HG03060 (cell line): ENCODE measurements around the gene FBLN2.
"Not testable (repeated sequence)": the region's sequence is repeated elsewhere in the genome, so short reads cannot be mapped to it uniquely, and the experiment has no call there.

ENCODE experiments used
- ATAC-seq: cut with Tn5 transposase; IDR thresholded peaks from one replicate; pipeline ENCODE4 v1.9.1; 2021; ENCODE audit warnings: low read depth, moderate number of reproducible peaks; ENCODE audit not compliant: unreplicated experiment

FBLN2 gene

DNA sequence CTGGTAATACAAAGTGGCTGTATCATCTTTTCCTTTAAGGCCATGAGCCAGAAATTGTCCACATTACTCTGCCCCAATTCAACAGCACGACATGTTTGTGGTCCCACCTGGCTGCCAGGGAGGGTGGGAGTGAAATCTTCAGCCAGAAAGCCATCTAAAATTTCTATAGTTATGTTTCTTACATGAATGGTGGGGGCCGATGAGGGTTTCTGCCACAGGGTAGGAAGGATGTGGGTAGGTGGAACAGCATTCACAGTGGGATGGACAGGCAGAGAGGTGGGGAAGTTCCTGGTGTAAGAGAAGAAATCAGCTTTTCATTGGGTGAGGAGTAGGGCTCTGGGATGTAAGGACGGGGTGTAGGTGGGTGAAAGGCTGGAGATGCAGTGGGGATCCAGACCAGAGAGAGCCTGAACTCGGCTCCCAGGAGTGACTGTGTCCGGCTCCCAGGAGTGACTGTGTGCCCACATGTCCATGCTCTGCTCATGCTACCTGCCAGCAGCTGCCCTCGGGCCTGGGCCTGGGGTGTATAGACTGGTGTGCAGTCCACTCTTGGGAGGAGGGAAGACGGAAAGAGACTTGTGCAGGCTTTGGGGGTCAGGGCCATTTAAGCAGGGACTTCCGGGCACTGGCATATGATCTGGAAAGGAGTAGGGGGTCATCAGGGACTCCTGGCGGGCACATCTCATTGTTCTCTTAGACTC, 3.8 kb upstream of the FBLN2 start:
- ATAC-seq: no peak

DNA sequence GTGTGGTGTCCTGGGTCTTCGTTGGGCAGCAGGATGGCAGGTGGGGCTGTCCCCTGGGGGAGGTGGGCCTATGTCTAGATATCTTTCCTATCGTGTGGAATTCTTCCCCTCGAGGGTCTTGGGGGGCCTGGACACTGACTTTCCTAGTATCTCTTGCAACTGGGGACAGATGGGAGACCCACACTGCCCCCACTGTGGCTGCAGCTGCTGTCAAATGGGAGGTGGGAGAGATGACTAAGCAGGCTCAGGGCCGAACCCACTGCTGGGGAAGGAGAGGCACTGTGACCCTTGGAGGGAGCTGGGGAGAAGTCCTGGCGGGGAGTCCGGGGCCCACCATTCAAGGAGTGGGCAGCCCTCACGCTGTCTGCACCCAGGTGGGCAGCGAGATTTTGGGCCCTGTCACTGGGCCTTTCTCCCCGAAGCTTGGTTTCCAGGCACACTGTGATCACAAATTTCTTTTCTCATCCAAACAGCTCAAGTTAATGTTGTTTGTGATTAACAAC, 2.9 kb upstream of the FBLN2 start:
- no peak for ATAC-seq

DNA sequence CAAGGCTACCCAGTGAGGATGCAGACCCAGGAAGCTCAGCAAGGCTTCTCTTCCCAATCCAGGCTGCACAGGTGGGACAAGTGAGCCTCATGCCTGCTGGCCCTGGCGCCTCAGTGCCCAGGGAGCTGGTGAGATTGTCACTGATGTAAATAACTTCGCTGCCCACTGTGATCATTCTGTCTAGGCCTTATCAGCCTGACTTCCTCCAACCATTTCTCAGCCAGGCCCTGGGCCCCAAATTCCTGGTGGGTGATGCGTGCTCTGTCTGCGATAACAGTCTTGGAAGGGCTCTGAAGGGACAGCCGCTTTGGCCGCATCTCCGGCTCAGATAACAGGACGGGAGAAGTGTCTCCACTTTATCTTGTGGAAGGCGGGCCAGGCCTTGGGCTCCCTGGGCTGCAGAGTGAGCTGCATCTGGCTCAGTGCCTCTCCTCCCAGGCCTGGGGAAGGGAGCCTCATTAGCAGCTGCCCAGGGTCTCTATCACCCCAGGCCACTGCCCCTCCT, 2.2 kb upstream of the FBLN2 start:
- no peak for ATAC-seq

DNA sequence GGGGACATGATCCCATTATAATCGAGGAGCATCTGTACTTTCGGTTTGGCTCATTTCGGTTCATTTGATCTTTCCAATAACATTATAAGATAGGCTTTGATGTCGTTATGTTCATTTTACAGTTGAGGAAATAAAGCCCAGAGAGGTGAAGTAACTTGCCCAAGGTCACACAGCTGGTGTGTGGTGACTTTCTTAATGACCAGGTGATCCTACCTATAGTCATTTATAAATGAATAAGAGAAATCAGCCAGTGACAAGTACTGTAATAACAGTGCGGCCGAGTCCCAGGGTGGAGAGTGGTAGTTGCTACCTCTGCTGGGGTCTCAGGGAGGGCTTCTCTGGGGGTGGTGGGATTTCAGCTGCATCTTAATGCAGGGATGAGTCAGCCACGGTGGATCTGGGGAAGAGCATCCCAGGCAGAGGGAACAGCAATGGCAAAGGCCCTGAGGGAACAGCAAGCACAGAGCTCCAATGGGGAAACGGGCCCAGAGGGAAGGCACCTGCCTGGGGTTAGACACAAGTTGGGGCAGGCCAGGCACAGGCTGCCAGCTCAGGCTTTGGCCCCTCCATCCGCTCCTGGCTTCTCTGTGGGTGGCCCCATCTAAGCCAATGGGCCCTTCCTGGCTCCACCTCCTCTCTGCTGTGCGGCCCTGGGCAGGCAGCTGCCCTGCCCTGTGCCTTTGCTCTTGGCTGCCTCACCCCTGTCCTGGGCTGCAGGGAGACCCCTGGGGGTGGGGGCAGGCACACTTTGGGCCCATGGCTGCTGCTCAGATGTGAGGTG, 1.1 kb upstream of the FBLN2 start:
- ATAC-seq: no peak

DNA sequence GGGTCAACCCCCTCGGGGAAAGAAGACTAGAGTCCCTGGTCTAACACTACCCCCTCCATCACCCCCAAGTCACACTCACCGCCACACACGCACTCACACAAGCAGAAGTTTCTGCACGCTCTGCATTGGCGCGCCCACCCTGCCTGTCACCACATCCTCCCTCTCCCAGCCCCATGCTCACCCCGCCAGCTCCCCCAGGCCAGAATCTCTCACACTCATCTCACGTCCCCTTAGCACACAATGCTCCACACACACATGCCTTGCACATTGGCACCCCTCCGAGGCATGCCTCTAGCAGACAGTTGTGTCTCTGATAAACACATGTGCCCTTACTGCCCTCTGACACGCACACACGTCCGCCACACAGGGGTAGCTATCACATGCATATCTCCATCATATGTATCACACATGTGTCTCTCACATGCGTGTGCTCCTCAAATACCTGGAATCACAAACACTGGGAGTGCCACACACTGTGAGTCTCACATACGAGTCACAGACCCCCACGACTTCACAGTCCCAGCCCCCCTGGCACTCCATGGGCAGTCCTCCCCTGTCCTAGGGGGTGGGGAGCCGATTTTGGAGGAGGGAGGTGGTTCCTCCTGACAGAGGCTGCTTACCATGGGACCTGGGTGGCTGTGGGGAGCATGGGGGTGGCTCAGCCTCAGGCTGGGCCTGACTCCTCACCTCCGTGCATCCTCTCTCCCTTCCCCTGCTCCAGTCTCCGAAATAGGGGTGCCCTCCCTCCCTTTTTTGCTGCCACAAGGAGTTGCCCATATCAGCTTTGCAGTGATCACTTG, 898 bp downstream of the FBLN2 start:
- ATAC-seq: no peak

DNA sequence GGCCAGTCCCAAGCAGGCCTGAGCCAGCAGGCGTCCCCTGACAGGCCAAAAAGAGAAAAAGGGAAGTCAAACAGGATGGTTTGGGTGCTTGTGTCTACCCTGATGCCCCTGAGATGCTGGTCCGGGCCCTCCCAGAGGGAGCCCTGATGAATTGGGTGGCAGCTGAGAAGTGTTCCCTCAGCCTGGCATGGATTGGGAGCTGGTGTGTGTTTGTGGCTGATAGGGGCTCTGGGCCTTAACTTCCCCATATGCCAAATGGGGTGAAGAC, 1.4 kb downstream of the FBLN2 start:
- ATAC-seq: no peak

DNA sequence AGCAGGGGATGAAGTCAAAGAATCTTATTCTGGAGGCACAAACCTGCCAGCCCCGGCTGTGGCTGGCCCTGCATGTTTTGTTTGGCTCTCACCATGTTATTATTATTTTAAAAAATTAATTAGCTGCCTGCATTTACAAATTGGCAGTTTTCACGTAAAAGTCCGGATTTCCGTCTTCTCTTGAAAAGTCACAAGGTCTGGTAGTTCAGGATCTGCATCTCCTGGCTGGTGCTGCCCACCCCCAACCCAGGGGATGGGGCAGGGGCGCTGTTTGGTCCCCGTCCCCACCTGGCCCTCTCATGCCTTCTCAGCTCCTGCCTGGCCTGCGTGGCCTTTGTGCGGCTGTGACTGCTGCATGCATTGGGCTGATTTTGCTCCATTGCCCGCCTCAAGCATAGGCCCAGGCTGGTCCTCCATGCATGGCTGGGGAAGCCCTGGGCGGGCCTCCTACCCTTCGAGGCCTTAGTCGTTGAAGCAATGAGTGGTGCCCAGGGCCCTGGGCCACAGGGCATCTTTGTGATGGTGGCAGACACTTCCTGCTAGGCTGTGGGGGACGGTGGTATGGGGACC, 2.0 kb downstream of the FBLN2 start:
- no peak for ATAC-seq

DNA sequence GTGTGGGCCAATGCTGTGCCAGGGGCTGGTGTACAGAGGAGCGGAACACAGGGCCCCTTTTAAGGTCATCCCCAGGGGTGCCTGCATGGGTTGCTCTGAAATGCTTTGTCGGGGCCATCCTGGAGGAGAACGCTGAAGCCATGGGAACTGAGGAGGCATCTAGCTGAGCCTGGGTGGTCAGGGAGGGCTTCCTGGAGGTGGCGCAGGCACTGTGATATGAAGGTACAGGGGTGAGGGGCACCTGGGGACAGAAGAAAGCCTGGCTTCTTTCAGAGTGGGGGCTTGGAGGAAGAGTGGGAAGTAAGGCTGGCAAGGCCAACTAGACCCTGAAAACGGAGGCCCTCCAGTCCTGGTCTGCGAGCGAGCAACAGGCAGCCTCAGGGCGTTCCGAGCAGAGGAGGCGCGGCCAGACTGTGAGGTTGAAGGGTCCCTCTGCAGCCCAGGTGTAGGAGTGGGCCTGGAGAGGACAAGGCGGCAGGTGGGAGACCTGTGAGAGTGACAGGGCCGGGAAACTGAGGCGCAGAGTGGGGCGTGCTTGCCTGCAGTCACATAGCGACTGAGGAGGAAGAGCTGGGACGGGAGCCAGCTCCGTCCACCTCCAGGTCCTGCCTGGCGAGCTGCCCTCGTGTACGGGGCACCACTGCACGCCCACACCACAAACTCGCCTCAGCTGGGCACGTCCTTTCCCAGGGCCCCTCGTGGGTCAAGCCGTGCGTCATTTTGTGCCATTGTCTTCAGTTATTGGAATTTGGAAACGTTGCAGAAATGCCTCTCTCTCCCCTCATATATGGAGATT, 4.1 kb downstream of the FBLN2 start:
- ATAC-seq: no peak

DNA sequence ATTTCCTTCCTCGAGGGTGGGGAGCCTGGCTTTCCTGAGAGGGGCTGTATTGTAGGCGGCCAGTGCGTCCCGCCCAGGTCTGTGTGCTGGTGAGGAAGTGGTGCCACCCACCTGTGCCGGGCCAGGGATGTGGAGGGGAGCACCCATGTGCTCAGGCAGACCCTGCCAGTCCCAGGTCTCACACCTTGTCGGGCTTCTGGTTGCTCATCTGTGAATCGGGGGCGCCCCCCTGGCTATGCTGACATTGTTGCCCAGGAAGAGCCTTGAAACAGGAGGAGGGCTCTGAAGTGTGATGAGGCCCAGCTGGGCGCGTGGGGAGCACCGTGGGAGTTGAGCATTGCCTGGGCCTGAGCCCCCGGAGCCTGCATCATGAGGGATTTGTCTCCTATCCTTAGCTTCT, 4.8 kb downstream of the FBLN2 start:
- no peak for ATAC-seq

DNA sequence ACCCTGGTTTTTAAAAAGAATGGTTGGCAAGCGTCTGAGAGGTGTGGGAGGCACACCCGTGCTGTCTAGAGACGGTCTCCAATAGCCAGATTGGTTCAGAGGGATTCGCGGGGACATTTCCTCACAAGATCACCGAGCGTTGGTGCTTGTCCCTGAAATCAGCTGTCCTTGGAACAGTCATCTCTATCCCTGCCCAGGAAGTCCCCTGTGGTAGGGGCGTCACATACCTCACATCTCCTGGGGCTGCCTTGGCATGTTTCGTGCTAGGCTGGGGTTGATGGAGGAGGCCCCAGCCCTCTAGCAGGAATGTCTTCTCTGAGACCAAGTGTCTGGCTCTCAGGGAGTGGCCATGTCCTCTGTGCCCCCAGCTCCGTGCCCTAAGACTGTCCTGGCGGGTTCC, 6.8 kb downstream of the FBLN2 start:
- no peak for ATAC-seq

DNA sequence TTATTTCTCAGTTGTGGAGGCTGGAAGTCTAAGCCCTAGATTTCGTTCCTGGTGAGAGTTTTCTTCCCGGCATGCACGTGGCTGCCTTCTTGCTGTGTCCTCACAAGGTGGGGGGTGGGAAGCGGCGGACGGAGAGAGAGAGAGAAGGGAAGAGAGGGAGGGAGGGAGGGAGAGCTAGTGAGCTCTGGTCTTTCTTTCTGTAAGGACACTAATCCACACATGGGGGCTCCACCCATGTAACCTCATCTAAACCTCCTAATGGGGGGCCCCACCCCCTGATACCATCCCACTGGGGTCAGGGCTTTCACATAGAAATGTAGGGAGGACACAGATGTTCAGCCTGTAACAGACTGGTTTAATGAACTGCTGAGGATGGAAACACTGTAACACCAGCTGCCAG, 7.3 kb downstream of the FBLN2 start:
- ATAC-seq: no peak

DNA sequence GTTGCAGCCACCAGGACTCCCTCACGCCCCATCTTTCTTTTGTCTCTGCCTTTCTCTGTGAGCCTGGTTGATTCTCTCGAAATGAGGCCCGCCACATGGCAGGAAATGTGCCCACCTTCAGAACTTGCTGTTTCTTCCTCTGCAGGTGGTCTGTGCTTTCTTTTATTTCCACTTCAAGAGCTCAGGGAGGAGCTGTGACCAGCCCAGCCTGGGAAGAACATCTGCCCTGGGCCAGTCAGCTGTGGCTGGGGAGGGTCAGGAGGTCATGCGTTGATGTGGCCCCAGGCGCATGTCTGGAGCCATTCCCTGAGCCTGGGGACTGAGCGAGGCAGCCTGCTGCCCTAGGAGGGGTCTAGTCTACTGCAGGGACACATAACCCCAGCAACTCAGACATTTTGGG, 8.0 kb downstream of the FBLN2 start:
- no peak for ATAC-seq

DNA sequence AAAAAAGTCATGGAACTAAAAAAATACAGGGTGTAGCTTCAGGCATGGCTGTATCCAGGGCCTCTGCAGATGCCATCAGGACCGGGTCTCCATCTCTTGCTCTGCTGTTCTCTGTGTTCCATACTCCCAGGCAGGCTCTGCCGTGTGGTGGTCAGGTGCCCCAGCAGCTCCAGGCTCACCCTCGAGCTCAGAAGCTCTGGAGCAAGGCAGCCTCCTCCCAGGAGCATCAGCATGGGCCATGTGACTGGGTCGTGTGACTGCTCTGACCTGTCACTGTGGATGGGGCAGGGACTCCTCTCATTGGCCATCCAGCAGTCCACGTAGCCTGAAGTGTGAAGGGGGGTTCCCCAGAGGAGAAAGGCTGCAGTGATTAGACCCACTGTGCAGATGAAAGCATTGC, 8.5 kb downstream of the FBLN2 start:
- ATAC-seq: no peak

DNA sequence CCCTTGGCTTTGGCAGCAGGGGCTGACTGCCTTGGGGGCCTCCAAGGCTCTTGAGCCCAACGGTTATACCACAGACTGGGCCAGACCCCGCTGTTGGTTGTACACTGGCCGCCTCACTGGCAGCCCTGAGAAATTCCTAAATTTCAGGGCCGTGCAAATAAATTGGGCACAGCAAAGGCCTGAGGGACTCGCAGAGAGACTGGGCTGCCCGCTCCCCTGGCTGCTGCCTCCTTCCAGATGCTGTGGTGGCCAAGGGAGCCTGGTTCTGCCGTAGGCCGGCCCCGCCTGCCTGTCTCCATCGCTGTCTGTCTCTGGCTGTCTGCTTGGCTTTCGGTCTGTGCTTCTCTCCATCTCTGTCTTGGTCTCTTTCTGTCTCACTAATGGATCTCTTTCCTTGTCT, 9.0 kb downstream of the FBLN2 start:
- no peak for ATAC-seq

DNA sequence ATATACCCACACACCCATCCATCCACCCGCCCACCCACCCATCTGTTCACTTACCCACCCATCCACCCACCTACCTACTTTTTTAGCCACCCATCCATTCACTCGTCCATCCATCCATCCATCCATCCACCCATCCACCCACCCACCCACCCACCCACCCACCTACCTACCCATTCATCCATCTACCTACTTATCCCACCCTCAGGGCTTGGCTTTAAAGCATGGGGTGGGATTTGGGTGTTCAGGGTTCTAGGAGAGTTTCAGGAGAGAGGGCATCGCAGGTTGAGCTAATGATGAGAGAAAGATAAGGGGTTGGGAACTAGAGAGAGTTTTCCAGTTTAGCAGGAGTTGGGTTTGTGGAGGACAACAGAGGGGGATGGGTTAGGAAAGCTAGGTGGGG, 9.7 kb downstream of the FBLN2 start:
- no peak for ATAC-seq

DNA sequence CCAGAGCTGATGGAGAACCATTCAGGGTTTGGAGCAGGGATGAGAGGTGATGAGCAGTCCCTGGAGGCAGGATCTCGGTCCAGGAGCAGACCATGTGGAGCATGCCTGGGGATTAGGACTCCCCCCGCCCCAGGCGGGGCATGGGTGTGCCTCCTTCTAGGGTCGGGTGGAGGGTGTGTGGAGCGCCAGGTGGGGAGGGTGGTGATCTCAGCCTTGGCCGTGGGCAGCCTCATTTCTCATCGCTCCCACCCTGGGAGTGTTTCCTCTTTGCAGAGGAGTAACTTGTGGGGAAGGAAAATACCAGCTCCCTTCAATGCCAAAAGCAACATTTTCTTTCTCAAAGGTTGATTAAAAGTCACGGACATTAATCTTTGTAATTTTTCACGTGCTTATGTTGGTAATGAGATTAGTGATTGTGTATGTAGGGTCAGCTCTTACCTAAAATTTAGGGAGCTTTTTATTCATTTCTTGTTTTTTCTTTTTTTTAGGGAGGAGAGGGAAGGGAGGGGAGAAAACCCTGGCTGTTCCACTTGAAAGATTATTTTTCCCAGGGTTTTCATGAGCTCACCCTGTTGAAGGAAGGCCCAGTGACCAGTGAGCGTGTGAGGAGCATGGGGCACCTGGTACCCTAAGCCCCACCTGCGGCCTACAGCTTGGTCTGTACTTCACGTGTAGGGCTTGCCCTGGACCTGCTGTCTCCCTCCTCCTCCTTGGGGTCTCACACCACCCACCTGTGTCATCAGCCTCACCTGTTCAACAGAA, 11.0 kb downstream of the FBLN2 start:
- ATAC-seq: no peak

DNA sequence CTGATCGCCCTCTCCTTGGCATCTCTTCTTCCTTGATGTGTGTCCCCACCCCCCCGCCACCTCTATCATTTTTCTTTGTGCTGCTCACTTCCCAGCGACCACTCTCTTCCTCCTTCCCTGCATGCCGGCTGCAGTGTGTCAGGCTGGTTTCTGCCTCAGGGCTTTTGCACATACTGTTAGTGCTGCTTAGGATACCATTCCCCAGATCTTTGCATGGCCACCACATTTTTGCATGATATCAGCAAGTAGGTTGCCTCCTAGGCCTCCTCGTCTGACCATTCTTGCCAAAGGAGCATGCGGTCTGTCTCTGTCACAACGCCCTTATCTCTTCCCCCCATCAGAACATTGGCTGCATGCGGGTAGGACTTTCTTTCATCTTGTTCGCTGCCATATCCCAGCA, 12.5 kb downstream of the FBLN2 start:
- ATAC-seq: no peak

DNA sequence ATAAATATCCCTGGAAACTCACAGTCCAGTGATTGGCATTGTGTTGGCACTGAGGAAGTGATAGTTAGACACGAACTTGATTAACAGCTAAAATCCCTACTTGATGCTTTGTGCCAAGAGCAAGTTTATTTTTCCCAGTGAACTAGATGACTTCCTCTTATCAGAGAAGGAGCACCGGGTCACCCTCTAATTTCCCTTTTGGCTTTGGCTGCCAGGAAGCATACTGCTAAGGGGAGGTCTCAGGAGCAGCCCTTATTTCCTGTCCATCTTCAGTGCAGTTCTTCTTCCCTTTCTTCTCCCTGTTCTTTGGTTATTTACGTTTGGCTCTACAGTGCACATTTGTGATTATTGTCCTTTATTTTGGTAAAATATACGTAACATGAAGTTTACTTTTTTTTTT, 13.0 kb downstream of the FBLN2 start:
- no peak for ATAC-seq

DNA sequence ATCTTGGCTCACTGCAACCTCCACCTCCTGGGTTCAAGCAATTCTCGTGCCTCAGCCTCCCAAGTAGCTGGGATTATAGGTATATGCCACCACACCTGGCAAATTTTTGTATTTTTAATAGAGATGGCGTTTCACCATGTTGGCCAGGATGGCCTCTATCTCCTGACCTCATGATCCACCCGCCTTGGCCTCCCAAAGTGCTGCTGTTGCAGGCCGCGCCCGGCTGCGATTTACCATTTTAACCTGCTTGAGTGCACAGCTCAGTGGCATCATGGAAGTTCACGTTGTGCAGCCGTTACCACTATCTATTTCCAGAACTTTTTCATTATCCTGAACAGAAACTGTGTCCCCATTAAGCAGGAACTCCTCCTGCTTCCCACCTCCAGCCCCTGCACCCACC, 13.5 kb downstream of the FBLN2 start:
- not testable (repeated sequence) for ATAC-seq

DNA sequence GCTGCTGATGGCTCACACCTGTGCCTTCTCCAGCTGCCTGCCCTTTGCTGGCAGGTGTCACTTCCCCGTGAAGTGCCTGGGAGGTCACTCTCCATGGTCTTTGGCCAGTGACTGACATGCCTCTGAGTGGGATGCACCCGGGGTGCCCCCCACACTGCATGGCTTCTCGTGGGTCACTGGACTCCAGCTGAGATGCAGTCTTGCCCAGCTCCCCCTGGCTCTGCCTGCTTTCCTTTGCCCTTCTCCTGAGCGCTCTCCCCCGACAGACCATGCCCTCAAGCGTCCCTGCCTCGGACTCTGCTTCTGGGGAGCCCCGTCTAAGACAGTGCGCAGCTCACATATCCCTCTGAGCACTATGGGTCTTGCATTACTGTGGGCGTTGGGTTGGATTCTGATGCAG, 14.4 kb downstream of the FBLN2 start:
- no peak for ATAC-seq
